Activated CD4-positive, alpha-beta memory T cell treated with anti-CD3 and anti-CD28 coated beads, Interleukin-2, amount 10 ng/mL, durations not matched to agents 7 days and 5 days (primary cell): ENCODE data around the gene OR1E2. TPM values are rescaled to one million over a fixed set of nuclear protein-coding genes. Genes with fewer than 3 reads are reported as not detected.

ENCODE experiments used
- total RNA-seq, 2 experiments: library from RNA; stranded (reverse); gene quantifications; one replicate each; pipeline ENCODE4 v1.2.3, GENCODE V29; 2021

Gene OR1E2
- total RNA-seq, 2 experiments from 2014 or later = not detected

Other genes with a start within 250 kb of the OR1E2 start
- not detected for gene OR1A2, start 236.3 kb downstream of the OR1E2 start, total RNA-seq
- under 1 TPM in 1 of 2 experiments, not detected in 1; 0.05 TPM for gene OR1A1, start 226.2 kb downstream of the OR1E2 start, total RNA-seq
- under 1 TPM in 1 of 2 experiments, not detected in 1; 0.40 TPM for gene OR3A1, start 135.5 kb downstream of the OR1E2 start, total RNA-seq
- gene OR3A2, start 47.5 kb downstream of the OR1E2 start, total RNA-seq = 1 to 10 TPM; 1.3 to 1.5 TPM
- not detected for gene OR1E1, start 35.4 kb downstream of the OR1E2 start, total RNA-seq
- gene OR3A3, start 22.5 kb downstream of the OR1E2 start, total RNA-seq = not detected
- gene SPATA22, start 38.0 kb upstream of the OR1E2 start, total RNA-seq = not detected
- gene ASPA, start 42.2 kb upstream of the OR1E2 start, total RNA-seq = not detected
- under 1 TPM; 0.13 to 0.43 TPM for gene TRPV3, start 124.0 kb upstream of the OR1E2 start, total RNA-seq
- 1 to 10 TPM; 3.8 to 5.1 TPM for gene TRPV1, start 175.6 kb upstream of the OR1E2 start, total RNA-seq
- gene SHPK, start 202.4 kb upstream of the OR1E2 start, total RNA-seq = 10 to 100 TPM; 10.4 TPM
- 10 to 100 TPM; 24.5 to 26.5 TPM for gene CTNS, start 202.9 kb upstream of the OR1E2 start, total RNA-seq
- 10 to 100 TPM; 23.2 to 25.0 TPM for gene TAX1BP3, start 234.7 kb upstream of the OR1E2 start, total RNA-seq
- 10 to 100 TPM; 40.4 to 41.6 TPM for gene EMC6, start 235.0 kb upstream of the OR1E2 start, total RNA-seq